Right lobe of liver (tissue), 4 donors: Measurements from ENCODE around the gene PCP4L1.

ENCODE experiments used
- POLR2A ChIP-seq: fragments of 450-650 bp; IDR thresholded peaks from one replicate; pipeline ENCODE4 v1.6.1; 2017; ENCODE audit warnings: antibody characterized with exemption, mild to moderate bottlenecking
- TF ChIP-seq, protein P1 (sequence below), 4 donors: fragments of 200-600 bp in 3 of 4; fragments of 450-650 bp in 1 of 4; IDR thresholded peaks; one replicate each; pipeline versions ENCODE4 v1.5.1 to v1.8.0; 2016 to 2022; ENCODE audit warnings: antibody characterized with exemption in 4 of 4, mild to moderate bottlenecking in 2 of 4
- donor health status: DM: no; HTN: no; CAD: no.
- donor health status: DM: no; HTN: no; CAD: no.
- donor health status: DM: no; HTN: yes; CAD: no.

DNA sequence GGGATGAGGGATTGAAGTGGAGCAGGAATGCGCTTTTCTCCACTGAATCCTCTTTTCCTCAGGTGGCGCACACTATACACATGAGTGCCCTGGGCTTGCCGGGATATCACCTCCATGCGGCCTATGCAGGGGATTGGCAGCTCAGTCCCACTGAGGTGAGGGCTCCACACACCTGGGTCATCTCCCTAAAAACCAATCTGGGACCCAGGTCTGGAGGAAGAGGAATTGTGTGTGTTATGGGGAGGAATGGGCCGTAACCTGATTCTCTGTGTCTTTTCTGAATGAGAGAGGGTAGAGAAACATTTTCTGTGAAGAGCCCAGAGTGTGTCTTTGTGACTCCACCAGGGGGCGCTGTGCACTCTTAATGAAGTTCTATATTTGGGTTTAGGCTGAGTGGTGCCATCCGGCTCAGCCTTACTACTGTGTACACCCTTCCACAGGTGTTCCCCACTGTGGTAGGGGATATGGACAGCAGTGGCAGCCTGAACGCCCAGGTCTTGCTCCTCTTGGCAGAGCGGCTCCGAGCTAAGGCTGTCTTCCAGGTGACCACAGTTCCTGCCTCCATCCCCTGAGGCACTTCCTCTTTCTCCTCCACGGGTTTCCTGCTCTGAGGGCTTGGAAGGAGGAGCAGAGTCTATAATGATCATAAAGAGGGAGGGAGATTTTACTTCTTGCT is 31.2 kb upstream of the PCP4L1 start:
- TF ChIP-seq, protein P1, sequence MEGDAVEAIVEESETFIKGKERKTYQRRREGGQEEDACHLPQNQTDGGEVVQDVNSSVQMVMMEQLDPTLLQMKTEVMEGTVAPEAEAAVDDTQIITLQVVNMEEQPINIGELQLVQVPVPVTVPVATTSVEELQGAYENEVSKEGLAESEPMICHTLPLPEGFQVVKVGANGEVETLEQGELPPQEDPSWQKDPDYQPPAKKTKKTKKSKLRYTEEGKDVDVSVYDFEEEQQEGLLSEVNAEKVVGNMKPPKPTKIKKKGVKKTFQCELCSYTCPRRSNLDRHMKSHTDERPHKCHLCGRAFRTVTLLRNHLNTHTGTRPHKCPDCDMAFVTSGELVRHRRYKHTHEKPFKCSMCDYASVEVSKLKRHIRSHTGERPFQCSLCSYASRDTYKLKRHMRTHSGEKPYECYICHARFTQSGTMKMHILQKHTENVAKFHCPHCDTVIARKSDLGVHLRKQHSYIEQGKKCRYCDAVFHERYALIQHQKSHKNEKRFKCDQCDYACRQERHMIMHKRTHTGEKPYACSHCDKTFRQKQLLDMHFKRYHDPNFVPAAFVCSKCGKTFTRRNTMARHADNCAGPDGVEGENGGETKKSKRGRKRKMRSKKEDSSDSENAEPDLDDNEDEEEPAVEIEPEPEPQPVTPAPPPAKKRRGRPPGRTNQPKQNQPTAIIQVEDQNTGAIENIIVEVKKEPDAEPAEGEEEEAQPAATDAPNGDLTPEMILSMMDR (IDR thresholded peaks at IDR 0.05) = peak; percentile 93 to 95 (median 93)
- peak; percentile 22 for TF ChIP-seq POLR2A
